Mammary epithelial cell (primary cell): ENCODE measurements around the gene PNISR.

Source experiments
- CTCF ChIP-seq, 2 donors: IDR thresholded peaks in 1 of 2; conservative IDR thresholded peaks in 1 of 2; 2 replicates each; pipeline ENCODE4 v1.5.1; 2011 to 2012; ENCODE audit warnings: inconsistent platforms in 2 of 2, low read length in 2 of 2, mild to moderate bottlenecking in 2 of 2, control low read depth in 1 of 2, low read depth in 1 of 2; ENCODE audit not compliant: insufficient read depth in 1 of 2; ENCODE audit errors: extremely low read depth in 1 of 2
- EZH2 ChIP-seq: IDR thresholded peaks from 2 replicates; pipeline ENCODE4 v1.6.1; 2012; ENCODE audit warnings: low read length, inconsistent platforms, borderline replicate concordance

GRCh38 chr6:99424761-99425646 lies at the start of gene PNISR:
- TF ChIP-seq CTCF (conservative IDR thresholded peaks at IDR 0.05 in 1 of 2, IDR thresholded peaks at IDR 0.05 in 1 of 2; ENCODE audit: extremely low read depth in 1 of 2, insufficient read depth in 1 of 2, low read depth in 1 of 2, low read length in 2 of 2) (no peak), EZH2 (no peak)
